K562 (cell line): ENCODE data around the gene ZNF302. TPM values are rescaled to one million over a fixed set of nuclear protein-coding genes. Genes with fewer than 3 reads are reported as not detected.

Source experiments
- ARID3B ChIP-seq: fragments of 250-450 bp; sonication (Bioruptor Pico); IDR thresholded peaks from 2 replicates; pipeline ENCODE4 v1.4.0; 2020; ENCODE audit warnings: borderline replicate concordance
- CTBP1 ChIP-seq: fragments of 450-650 bp; IDR thresholded peaks from 2 replicates; pipeline ENCODE4 v1.6.1; 2016; ENCODE audit warnings: borderline replicate concordance
- CTCFL ChIP-seq: IDR thresholded peaks from 2 replicates; pipeline ENCODE4 v1.6.1; 2011; ENCODE audit warnings: borderline replicate concordance, low read depth, mild to moderate bottlenecking, moderate library complexity, low read length; ENCODE audit not compliant: insufficient read depth, poor library complexity, severe bottlenecking
- EP300 ChIP-seq: IDR thresholded peaks from 2 replicates; pipeline ENCODE4 v1.6.1; 2012; ENCODE audit warnings: low read length, improper control_type of control experiment
- HCFC1 ChIP-seq: IDR thresholded peaks from 2 replicates; pipeline ENCODE4 v1.6.1; 2012; ENCODE audit warnings: low read depth, low read length, improper control_type of control experiment
- HINFP ChIP-seq: fragments of 450-650 bp; conservative IDR thresholded peaks from 2 replicates; pipeline ENCODE4 v1.6.1; 2016; ENCODE audit warnings: missing genetic modification characterization, low read depth, mild to moderate bottlenecking, control low read depth, missing compliant biosample characterization
- KDM5B ChIP-seq: fragments of 200-600 bp; sonication (generic); IDR thresholded peaks from 2 replicates; pipeline ENCODE4 v1.6.1; 2012; ENCODE audit warnings: low read depth, mild to moderate bottlenecking, moderate library complexity, low read length, control low read depth, inconsistent platforms; ENCODE audit not compliant: insufficient replicate concordance
- NFATC3 ChIP-seq: fragments of 450-650 bp; IDR thresholded peaks from 2 replicates; pipeline ENCODE4 v1.6.1; 2017; ENCODE audit warnings: mild to moderate bottlenecking
- POLR2G ChIP-seq: fragments of 200-400 bp; formaldehyde crosslinking; IDR thresholded peaks from 2 replicates; pipeline ENCODE4 v1.6.1; 2017; ENCODE audit warnings: low read depth, mild to moderate bottlenecking, antibody characterized with exemption, low read length, moderate library complexity
- PYGO2 ChIP-seq: fragments of 450-650 bp; IDR thresholded peaks from 2 replicates; pipeline ENCODE4 v1.6.1; 2016; ENCODE audit warnings: mild to moderate bottlenecking, missing genetic modification characterization, moderate library complexity, missing compliant biosample characterization
- SAFB2 ChIP-seq: fragments of 200-400 bp; formaldehyde crosslinking; IDR thresholded peaks from 2 replicates; pipeline ENCODE4 v1.6.1; 2018; ENCODE audit warnings: borderline replicate concordance, low read length, low read depth, moderate library complexity; ENCODE audit not compliant: severe bottlenecking
- SMC3 ChIP-seq: conservative IDR thresholded peaks from 2 replicates; pipeline ENCODE4 v1.6.1; 2011; ENCODE audit warnings: low read depth, low read length, improper control_type of control experiment; ENCODE audit not compliant: insufficient read depth
- THRA ChIP-seq: fragments of 450-650 bp; IDR thresholded peaks from 2 replicates; pipeline ENCODE4 v1.6.1; 2017; ENCODE audit warnings: mild to moderate bottlenecking, moderate library complexity
- XRCC3 ChIP-seq: fragments of 450-650 bp; IDR thresholded peaks from 2 replicates; pipeline ENCODE4 v1.6.1; 2017; ENCODE audit warnings: mild to moderate bottlenecking, moderate library complexity
- ZNF212 ChIP-seq: fragments of 450-650 bp; formaldehyde crosslinking; IDR thresholded peaks from 2 replicates; pipeline ENCODE4 v1.4.0; 2020; ENCODE audit warnings: mild to moderate bottlenecking
- ZNF232 ChIP-seq: sonication (generic); formaldehyde crosslinking; IDR thresholded peaks from 2 replicates; pipeline ENCODE4 v1.8.0; 2022; ENCODE audit warnings: mild to moderate bottlenecking, missing genetic modification reagents
- ZNF384 ChIP-seq: IDR thresholded peaks from 2 replicates; pipeline ENCODE4 v1.6.1; 2012; ENCODE audit warnings: low read depth, low read length, improper control_type of control experiment
- ZNF398 ChIP-seq: fragments of 250-450 bp; sonication (Bioruptor Pico); IDR thresholded peaks from 2 replicates; pipeline ENCODE4 v1.8.0; 2021; ENCODE audit warnings: moderate library complexity, mild to moderate bottlenecking, inconsistent platforms
- ZNF589 ChIP-seq: fragments of 200-800 bp; sonication (Bioruptor generic); IDR thresholded peaks from 2 replicates; pipeline ENCODE4 v1.6.1; 2016; ENCODE audit warnings: low read depth, missing genetic modification characterization, missing compliant biosample characterization
- polyA plus RNA-seq, 8 experiments: library from polyadenylated mRNA; depleted of rRNA in 4 of 8; stranded (reverse) in 5 of 8; unstranded in 3 of 8; fragments of >200 nt; fragmentation: Nextera tagmentation in 2 of 8; fragmentation: Illumina TruSeq in 1 of 8; extraction: Ambion mirVana in 2 of 8; extraction: Trizol in 1 of 8; gene quantifications; 2 replicates each; pipeline versions ENCODE4 v1.2.1 to v1.2.3, GENCODE V29; 2011 to 2014; ENCODE audit warnings: inconsistent platforms in 1 of 8, missing spikeins in 1 of 8
- total RNA-seq, 7 experiments: library from RNA; depleted of rRNA in 6 of 7; stranded (reverse); fragments of >200 nt in 6 of 7; fragmentation: Illumina TruSeq in 2 of 7; extraction: Trizol in 2 of 7; gene quantifications; 2 replicates each; pipeline versions ENCODE4 v1.2.1 to v1.2.3, GENCODE V29; 2011 to 2021; ENCODE audit warnings: low replicate concordance in 1 of 7

Gene ZNF302
- total and polyA plus RNA-seq, 9 of the 15 experiments (the other 6 are each of a cell fraction or from before 2014, with no cell fraction given) = 0.08 to 1.0 (median 0.27) TPM; not detected in 1

- TF ChIP-seq ZNF212 (CRISPR knock-in tag) = no peak
- TF ChIP-seq ZNF384 = no peak
- no peak for TF ChIP-seq SMC3
- no peak for TF ChIP-seq NFATC3
- TF ChIP-seq KDM5B = peak; percentile 88
- no peak for TF ChIP-seq CTCFL
- peak; percentile 90 for TF ChIP-seq HINFP
- peak; percentile 83 for TF ChIP-seq HCFC1
- peak; percentile 77; the same call in 1 of the 2 replicates for TF ChIP-seq CTBP1
- no peak for TF ChIP-seq THRA
- TF ChIP-seq ZNF398 (CRISPR knock-in tag) = no peak
- TF ChIP-seq POLR2G = peak; percentile 99
- TF ChIP-seq EP300 = no peak
- no peak for TF ChIP-seq ZNF232 (CRISPR knock-in tag)
- no peak for TF ChIP-seq SAFB2
- TF ChIP-seq XRCC3 = no peak
- peak; percentile 76; the same call in 1 of the 2 replicates for TF ChIP-seq ZNF589 (CRISPR knock-in tag)
- no peak for TF ChIP-seq PYGO2 (tag)
- no peak for TF ChIP-seq ARID3B (CRISPR knock-in tag)
Measured at GRCh38 chr19:34733746-34734536, 56.5 kb downstream of the ZNF302 start, which contains the start of gene ZNF181 (continued).
